ENCODE results near the gene PARP15. TPM values are rescaled to one million over a fixed set of nuclear protein-coding genes. Genes with fewer than 3 reads are reported as not detected.
"Not testable (repeated sequence)": the region's sequence is repeated elsewhere in the genome, so short reads cannot be mapped to it uniquely, and the experiment has no call there.

PARP15 gene
- total RNA-seq, 2 experiments from 2014 or later = 36.6 to 38.6 TPM

GRCh38 chr3:122646146-122646988 lies 68.9 kb downstream of the PARP15 start:
- H3K4me1 Mint-ChIP-seq (ENCODE audit: low read depth) = peaks cover 38% of the 10 kb centered on the region
- no peak overlapping the region for H3K4me3 Mint-ChIP-seq
- ChIA-PET POLR2A (interaction anchor here (0.8 kb wide), 1 partner anchor 82 kb away, joined by 3 read pairs; the partner anchor contains the start of genes DTX3L and PARP9), CTCF (interaction anchor here (1.1 to 1.3 kb wide), 3 partner anchors 23 to 188 kb away, joined by 3 to 4 read pairs (median 4); no protein-coding TSS in a partner anchor)
- peaks cover 19% of the 10 kb centered on the region for H3K27me3 Mint-ChIP-seq (ENCODE audit: low read depth)
- H3K36me3 Mint-ChIP-seq (ENCODE audit: low read depth) = peaks cover 11% of the 10 kb centered on the region
- H3K27ac Mint-ChIP-seq = no peak overlapping the region
- no peak for ATAC-seq
- peaks cover 3% of the 10 kb centered on the region for H3K9me3 Mint-ChIP-seq (ENCODE audit: insufficient read depth)
- DNase-seq = no peak

- H3K4me1 Mint-ChIP-seq (ENCODE audit: low read depth); H3K36me3 Mint-ChIP-seq (ENCODE audit: low read depth); H3K9me3 Mint-ChIP-seq (ENCODE audit: insufficient read depth); ATAC-seq; H3K4me3 Mint-ChIP-seq; DNase-seq; H3K27ac Mint-ChIP-seq; POLR2A ChIA-PET; CTCF ChIA-PET: not testable (repeated sequence)
- H3K27me3 Mint-ChIP-seq (ENCODE audit: low read depth) = peaks cover 29% of the 10 kb centered on the region
Measured at GRCh38 chr3:122651233-122651907, 73.9 kb downstream of the PARP15 start.

GRCh38 chr3:122651962-122652361 lies 74.5 kb downstream of the PARP15 start:
- H3K9me3 Mint-ChIP-seq (ENCODE audit: insufficient read depth); H3K27ac Mint-ChIP-seq; ATAC-seq; H3K36me3 Mint-ChIP-seq (ENCODE audit: low read depth); POLR2A ChIA-PET; CTCF ChIA-PET; H3K4me3 Mint-ChIP-seq; DNase-seq; H3K4me1 Mint-ChIP-seq (ENCODE audit: low read depth): not testable (repeated sequence)
- H3K27me3 Mint-ChIP-seq (ENCODE audit: low read depth) = peaks cover 30% of the 10 kb centered on the region

GRCh38 chr3:122658336-122658735 lies 80.9 kb downstream of the PARP15 start:
- H3K27ac Mint-ChIP-seq; CTCF ChIA-PET; H3K4me1 Mint-ChIP-seq (ENCODE audit: low read depth); DNase-seq; ATAC-seq; H3K4me3 Mint-ChIP-seq; H3K9me3 Mint-ChIP-seq (ENCODE audit: insufficient read depth); H3K36me3 Mint-ChIP-seq (ENCODE audit: low read depth): not testable (repeated sequence)
- POLR2A ChIA-PET = interaction anchor here (0.6 kb wide), 1 partner anchor 1133 kb away, joined by 3 read pairs; no protein-coding TSS in a partner anchor
- H3K27me3 Mint-ChIP-seq (ENCODE audit: low read depth) = peaks cover 37% of the 10 kb centered on the region

GRCh38 chr3:122660297-122660974 lies 83.0 kb downstream of the PARP15 start:
- no peaks in the 10 kb centered on the region for H3K9me3 Mint-ChIP-seq (ENCODE audit: insufficient read depth)
- no peak overlapping the region for H3K4me3 Mint-ChIP-seq
- CTCF ChIA-PET = interaction anchor here (0.6 to 1.1 kb wide), 3 partner anchors 9 to 268 kb away, joined by 3 to 4 read pairs (median 3); no protein-coding TSS in a partner anchor
- DNase-seq (no peak), ATAC-seq (no peak)
- H3K27ac Mint-ChIP-seq = no peak overlapping the region
- peaks cover 2% of the 10 kb centered on the region for H3K4me1 Mint-ChIP-seq (ENCODE audit: low read depth)
- peaks cover 29% of the 10 kb centered on the region for H3K27me3 Mint-ChIP-seq (ENCODE audit: low read depth)
- no peaks in the 10 kb centered on the region for H3K36me3 Mint-ChIP-seq (ENCODE audit: low read depth)
- POLR2A ChIA-PET = no interaction called here

- H3K27ac Mint-ChIP-seq = no peak overlapping the region
- H3K27me3 Mint-ChIP-seq (ENCODE audit: low read depth) = peaks cover 30% of the 10 kb centered on the region
- DNase-seq (no peak), ATAC-seq (no peak)
- no peaks in the 10 kb centered on the region for H3K9me3 Mint-ChIP-seq (ENCODE audit: insufficient read depth)
- POLR2A ChIA-PET = no interaction called here
- CTCF ChIA-PET = no interaction called here
- no peak overlapping the region for H3K4me3 Mint-ChIP-seq
- H3K4me1 Mint-ChIP-seq (ENCODE audit: low read depth) = peaks cover 2% of the 10 kb centered on the region
- H3K36me3 Mint-ChIP-seq (ENCODE audit: low read depth) = no peaks in the 10 kb centered on the region
Measured at GRCh38 chr3:122661633-122662032, 84.2 kb downstream of the PARP15 start.

GRCh38 chr3:122662505-122662904 lies 85.1 kb downstream of the PARP15 start:
- peaks cover 2% of the 10 kb centered on the region for H3K4me1 Mint-ChIP-seq (ENCODE audit: low read depth)
- H3K27me3 Mint-ChIP-seq (ENCODE audit: low read depth) = peaks cover 27% of the 10 kb centered on the region
- H3K9me3 Mint-ChIP-seq (ENCODE audit: insufficient read depth) = no peaks in the 10 kb centered on the region
- no peaks in the 10 kb centered on the region for H3K36me3 Mint-ChIP-seq (ENCODE audit: low read depth)
- no peak overlapping the region for H3K4me3 Mint-ChIP-seq
- POLR2A ChIA-PET = no interaction called here
- CTCF ChIA-PET = no interaction called here
- no peak for ATAC-seq
- no peak for DNase-seq
- H3K27ac Mint-ChIP-seq = no peak overlapping the region

GRCh38 chr3:122665226-122665786 lies 87.9 kb downstream of the PARP15 start:
- ChIA-PET POLR2A (no interaction called here), CTCF (interaction anchor here (1.7 kb wide), 1 partner anchor 13 kb away, joined by 4 read pairs; no protein-coding TSS in a partner anchor)
- DNase-seq (no peak), ATAC-seq (no peak)
- Mint-ChIP-seq H3K27ac (no peak overlapping the region), H3K9me3 (ENCODE audit: insufficient read depth) (no peaks in the 10 kb centered on the region), H3K27me3 (ENCODE audit: low read depth) (peaks cover 21% of the 10 kb centered on the region), H3K4me1 (ENCODE audit: low read depth) (peaks cover 15% of the 10 kb centered on the region), H3K4me3 (no peak overlapping the region), H3K36me3 (ENCODE audit: low read depth) (peaks cover 4% of the 10 kb centered on the region)

- ATAC-seq = no peak
- Mint-ChIP-seq H3K27ac (no peak overlapping the region), H3K9me3 (ENCODE audit: insufficient read depth) (no peaks in the 10 kb centered on the region), H3K27me3 (ENCODE audit: low read depth) (peaks cover 16% of the 10 kb centered on the region), H3K4me1 (ENCODE audit: low read depth) (peaks cover 15% of the 10 kb centered on the region), H3K36me3 (ENCODE audit: low read depth) (peaks cover 4% of the 10 kb centered on the region), H3K4me3 (no peak overlapping the region)
- DNase-seq = no peak
- ChIA-PET CTCF (interaction anchor here (1.7 kb wide), 1 partner anchor 13 kb away, joined by 4 read pairs; no protein-coding TSS in a partner anchor), POLR2A (no interaction called here)
Measured at GRCh38 chr3:122665881-122666280, 88.4 kb downstream of the PARP15 start.

GRCh38 chr3:122668930-122669730 lies 91.7 kb downstream of the PARP15 start:
- Mint-ChIP-seq H3K4me3 (no peak overlapping the region), H3K27ac (no peak overlapping the region), H3K36me3 (ENCODE audit: low read depth) (peaks cover 7% of the 10 kb centered on the region), H3K4me1 (ENCODE audit: low read depth) (peaks cover 13% of the 10 kb centered on the region), H3K9me3 (ENCODE audit: insufficient read depth) (peaks cover 6% of the 10 kb centered on the region), H3K27me3 (ENCODE audit: low read depth) (peaks cover 2% of the 10 kb centered on the region)
- ChIA-PET CTCF (interaction anchor here (0.7 to 2.7 kb wide), 8 partner anchors 8 to 568 kb away, joined by 3 to 20 read pairs (median 3); partner anchors contain the start of genes FAM162A and PARP14), POLR2A (interaction anchor here (0.6 to 1.5 kb wide), 5 partner anchors 11 to 125 kb away, joined by 3 to 14 read pairs (median 3); partner anchors contain the start of genes DTX3L, HSPBAP1, PARP14 and PARP9)
- no peak for DNase-seq
- peak; percentile 61 for ATAC-seq

GRCh38 chr3:122671553-122671952 lies 94.1 kb downstream of the PARP15 start:
- H3K27me3 Mint-ChIP-seq (ENCODE audit: low read depth) = no peaks in the 10 kb centered on the region
- ChIA-PET CTCF (no interaction called here), POLR2A (no interaction called here)
- no peak overlapping the region for H3K27ac Mint-ChIP-seq
- peaks cover 19% of the 10 kb centered on the region for H3K4me1 Mint-ChIP-seq (ENCODE audit: low read depth)
- peaks cover 13% of the 10 kb centered on the region for H3K36me3 Mint-ChIP-seq (ENCODE audit: low read depth)
- ATAC-seq (no peak), DNase-seq (no peak)
- H3K9me3 Mint-ChIP-seq (ENCODE audit: insufficient read depth) = peaks cover 17% of the 10 kb centered on the region
- H3K4me3 Mint-ChIP-seq = no peak overlapping the region

All from activated CD8-positive, alpha-beta T cell treated with anti-CD3 and anti-CD28 coated beads, Interleukin-2, amount 10 ng/mL, durations not matched to agents 7 days and 5 days (primary cell).